Measurements from ENCODE around the gene MCC.

- TF ChIP-seq CTCF (IDR thresholded peaks at IDR 0.05) (no peak), POLR2A (IDR thresholded peaks at IDR 0.05) (no peak)
Measured at GRCh38 chr5:113425909-113426308, 62.3 kb downstream of the MCC start.
